GM21619 (cell line): ENCODE measurements around the gene MVD.

ENCODE experiments used
- ATAC-seq: cut with Tn5 transposase; IDR thresholded peaks from one replicate; pipeline ENCODE4 v1.9.1; 2021; ENCODE audit not compliant: unreplicated experiment

MVD gene

GRCh38 chr16:88656291-88656980 is 6.5 kb downstream of the MVD start:
- ATAC-seq = no peak

- ATAC-seq = no peak
Measured at GRCh38 chr16:88655733-88656281, 7.1 kb downstream of the MVD start.

DNA sequence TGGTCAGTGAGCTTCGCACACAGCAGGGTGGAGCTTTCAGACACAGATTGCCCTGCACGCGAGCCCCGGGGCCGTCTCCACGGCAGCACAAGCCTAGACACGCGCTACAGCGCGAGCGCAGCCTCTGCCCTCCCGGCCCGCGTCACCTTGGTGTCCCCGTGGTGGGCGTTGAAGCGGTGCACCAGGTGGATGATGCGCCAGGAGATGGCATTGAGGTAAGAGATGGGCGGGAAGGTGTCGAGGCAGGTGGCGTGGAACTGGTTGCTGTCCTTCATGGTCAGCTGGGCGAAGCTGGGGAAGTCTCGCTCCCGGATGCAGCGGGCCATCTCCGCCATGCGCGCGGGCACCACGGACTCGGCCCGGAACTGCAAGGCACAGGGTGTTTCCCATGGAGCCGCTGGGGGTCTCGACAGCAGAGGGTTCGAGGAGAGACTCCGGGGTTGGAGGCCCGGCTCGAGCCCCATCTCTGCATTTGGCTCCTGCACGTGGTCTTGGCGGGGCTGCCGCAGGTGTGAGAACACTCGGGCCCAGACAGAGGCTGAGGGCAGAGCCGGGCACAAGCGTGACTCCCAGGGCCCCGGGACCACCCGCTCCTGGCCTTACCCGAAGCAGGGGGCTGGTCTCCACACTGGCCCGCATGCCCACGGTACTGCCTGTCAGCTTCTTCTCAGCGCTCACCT is 7.7 kb downstream of the MVD start:
- ATAC-seq = no peak

- ATAC-seq = no peak
Measured at GRCh38 chr16:88654363-88655052, 8.4 kb downstream of the MVD start.

DNA sequence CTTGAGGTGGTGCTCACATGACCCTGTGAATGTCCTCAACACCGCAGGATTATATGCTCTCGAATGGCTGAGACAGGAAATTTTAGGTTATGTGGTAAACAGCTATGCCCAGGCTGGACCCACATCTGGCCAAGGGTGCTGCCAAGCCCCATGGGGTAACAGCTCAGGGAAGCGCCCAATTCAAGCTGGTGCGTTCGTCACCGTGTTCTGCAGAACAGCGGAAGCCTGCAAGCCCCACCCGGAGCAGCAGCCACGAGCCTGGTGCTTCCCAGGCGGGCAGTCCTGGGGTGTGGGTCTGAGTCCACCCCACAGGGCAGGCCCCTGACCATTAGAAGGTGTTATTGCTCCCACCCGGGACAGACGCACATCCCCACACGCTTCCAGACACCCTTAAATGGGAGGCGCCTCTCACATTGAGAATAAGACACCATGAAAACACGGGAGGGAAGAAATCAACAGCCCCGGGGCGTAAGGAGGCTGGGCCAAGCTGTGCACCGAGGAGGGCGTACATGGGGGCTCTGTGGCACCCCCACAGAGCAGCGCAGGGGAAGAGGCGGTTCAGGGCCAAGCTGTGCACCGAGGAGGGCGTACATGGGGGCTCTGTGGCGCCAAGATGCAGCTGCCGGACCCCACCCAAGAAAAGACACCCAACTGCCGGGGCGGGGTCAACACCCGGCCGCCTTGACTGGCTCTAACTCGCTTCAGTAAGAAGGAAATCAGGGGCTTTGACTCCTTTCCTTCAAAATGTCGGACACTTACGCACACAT is 9.1 kb downstream of the MVD start:
- no peak for ATAC-seq

GRCh38 chr16:88653101-88653500 is 9.8 kb downstream of the MVD start:
- no peak for ATAC-seq

DNA sequence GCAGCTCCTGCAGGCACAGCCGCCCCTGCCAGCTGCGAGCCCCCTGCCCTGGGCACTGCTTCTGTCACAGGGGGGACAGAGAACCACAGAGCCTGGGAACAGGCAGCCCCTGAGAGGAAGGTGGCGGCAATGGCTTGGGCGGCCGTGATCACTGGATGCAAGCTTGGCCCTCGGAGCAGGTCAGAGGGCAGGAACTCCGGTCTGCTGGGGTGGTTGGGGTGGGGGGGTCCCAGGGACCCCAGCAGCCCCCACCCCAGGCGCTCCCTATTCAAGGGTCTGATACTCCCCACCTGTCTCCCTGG is 10.2 kb downstream of the MVD start:
- ATAC-seq = no peak

DNA sequence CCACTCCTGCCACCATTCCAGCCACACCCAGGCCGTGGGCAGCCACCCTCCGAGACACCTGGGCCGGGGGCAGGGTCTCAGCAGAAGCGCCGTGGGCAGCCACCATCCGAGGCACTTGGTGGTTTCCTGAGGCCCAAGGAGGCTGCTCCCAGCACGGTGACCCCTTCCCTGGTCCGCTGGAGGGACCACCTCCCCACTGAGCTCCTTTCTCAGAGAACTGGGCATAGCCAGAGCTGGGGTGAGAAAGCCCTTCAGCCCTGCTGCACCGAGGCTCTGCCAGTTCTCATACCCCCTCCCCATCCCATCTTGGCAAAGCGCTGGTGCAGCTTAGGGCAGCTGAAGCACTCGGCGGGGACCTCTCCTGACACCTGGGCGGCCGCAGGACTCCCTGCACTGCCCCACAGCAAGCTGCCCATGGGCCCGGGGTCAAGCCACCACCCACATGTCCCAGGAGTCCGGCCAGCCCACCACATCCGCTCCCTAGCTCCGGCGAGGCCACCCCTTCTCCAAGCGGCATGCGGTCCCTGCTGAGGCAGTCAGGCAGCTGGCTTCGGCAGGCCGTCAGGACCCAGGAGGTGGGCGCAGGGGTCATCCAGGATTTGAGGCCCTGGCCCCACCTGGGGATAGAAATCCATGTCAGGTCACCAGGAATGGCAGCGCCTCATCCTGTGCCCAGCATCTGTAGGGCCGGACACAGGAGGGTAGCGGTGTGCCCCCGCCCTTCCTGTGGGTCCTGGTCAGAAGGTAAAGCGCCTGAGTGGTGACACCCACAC is 10.7 kb downstream of the MVD start:
- peak; percentile 2 for ATAC-seq

DNA sequence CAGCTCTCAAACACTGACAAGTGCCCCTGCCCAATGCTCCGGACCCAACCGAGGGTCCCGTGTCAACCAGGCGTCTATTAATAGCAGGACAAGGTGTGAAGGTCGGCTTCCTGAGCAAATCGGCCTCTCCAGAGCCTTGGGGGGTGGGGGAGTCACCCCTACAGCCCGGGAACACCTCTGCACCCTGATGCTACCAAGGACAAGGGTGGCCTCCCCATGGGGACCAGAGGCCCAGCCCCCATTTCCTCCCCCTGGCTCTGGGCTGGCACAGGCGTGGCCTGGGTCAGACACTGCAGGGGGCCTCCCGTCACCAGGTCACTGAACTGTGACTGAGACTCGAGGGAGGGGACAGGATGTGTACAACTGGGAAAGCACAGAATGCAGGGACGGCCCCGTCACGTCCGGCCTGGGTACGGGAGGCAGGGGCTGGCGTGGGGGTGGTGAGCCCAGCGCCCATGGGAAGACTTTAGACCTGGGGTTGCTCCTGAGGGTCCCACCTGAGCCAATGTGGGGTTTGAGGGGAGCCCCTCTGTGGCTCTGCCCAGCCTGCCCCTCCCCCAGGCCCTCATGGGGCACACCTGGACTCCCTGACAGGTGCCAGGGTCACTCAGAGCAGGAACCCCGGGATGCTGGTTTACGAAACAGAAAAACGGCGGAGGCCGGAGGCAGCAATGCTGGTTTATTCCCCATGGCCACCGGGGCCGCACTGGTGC is 11.5 kb downstream of the MVD start:
- ATAC-seq = peak; percentile 73

GRCh38 chr16:88650749-88651275 is 12.1 kb downstream of the MVD start, which contains the start of gene CYBA:
CYBA (minus strand) TSS chr16:88651053; CDS start chr16:88651013, 40 bp downstream.
- peak; percentile 52 for ATAC-seq

- ATAC-seq = peak; percentile 9
Measured at GRCh38 chr16:88649924-88650748, 12.8 kb downstream of the MVD start.

GRCh38 chr16:88649195-88649923 is 13.5 kb downstream of the MVD start:
- no peak for ATAC-seq

GRCh38 chr16:88647178-88648070 is 15.5 kb downstream of the MVD start:
- ATAC-seq = no peak

DNA sequence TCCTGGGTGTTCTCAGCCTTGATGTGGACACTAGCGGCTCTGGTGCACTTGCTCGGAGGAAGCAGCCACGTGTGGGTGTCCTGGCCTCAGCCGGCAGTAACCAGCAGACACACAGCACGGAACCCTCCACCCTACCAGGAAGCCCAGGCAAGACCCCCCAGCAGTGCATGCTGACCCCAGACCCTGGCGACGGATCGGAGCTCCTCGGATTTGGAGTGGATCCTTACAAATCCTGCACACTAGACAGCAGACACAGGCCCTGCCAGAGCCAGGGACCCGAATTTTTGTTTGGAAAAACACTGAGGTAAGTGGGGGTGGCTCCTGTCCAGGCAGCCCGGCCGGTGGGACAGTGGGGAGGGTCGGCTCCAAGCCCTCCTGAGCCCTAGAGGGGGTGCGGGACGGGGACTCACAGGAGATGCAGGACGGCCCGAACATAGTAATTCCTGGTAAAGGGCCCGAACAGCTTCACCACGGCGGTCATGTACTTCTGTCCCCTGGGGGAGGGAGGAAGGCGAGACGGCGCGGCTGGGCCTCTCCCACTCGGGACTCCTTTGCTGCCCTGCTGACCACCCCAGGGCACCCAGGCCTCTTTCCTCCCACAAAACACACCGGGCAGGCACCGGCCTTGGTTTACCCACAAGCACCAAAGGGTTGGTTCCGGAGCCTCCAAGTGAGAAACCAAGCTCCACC is 16.4 kb downstream of the MVD start:
- ATAC-seq = no peak

DNA sequence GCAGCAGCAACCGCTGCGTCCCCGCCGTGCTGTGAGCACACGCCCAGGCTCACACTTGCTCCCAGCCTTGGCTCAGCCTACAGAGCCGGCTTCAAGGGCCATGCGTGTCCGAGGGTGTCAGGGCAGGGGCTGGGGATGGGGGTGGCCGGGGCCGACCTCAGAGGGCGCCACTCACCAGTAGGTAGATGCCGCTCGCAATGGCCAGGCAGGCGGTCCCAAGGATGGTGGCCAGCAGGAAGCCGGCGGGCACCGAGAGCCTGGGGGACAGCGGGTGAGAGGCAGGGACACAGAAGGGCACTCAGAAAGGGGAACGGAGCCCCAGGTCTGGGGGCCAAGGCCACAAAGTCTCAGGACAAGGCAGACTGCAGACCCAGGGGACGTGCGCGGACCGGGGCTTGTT is 16.9 kb downstream of the MVD start:
- no peak for ATAC-seq

DNA sequence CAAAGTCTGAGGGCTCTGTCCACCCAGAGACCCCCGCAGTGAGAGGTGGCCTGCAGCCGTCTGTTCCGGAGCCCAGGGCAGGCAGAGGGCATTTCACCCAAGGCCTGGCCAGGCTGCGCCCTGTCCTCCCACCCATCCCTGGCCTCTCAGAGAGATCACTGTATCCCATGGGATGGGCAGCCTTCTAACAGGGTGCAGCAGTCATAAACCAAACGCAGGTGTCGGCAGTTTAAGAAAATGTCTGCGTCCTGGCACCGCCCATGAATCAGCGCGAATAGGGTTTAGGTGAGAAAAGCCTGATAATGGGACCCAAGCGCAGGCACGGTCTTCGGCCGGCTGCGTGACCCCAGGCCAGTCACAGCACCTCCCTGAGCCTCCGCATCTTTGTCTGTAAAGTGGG is 17.4 kb downstream of the MVD start:
- no peak for ATAC-seq

DNA sequence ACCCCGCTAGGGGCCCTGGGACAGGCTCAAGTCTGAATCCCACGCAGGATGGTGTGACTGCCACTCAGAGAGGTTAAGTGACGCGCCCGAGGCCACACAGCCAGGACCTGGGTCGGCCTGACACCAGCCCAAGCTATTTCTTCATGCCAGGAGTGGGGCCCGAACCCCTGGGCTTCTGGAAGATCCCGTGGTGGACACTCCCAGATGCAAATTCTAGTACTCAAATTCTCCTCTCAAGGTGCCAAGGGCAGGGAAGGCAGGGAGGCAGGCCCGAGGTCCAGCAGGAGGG is 19.3 kb downstream of the MVD start:
- no peak for ATAC-seq
